K562 (cell line): ENCODE measurements around the gene EIF2AK2. TPM values are rescaled to one million over a fixed set of nuclear protein-coding genes. Genes with fewer than 3 reads are reported as not detected.

Experiments used
- ATAC-seq: fragments of 200-7000 bp; cut with Tn5 transposase; 3 replicates; pipeline ENCODE4 v1.9.1; 2020; ENCODE audit warnings: moderate library complexity
- BruUV-seq: library from RNA; stranded (reverse); fragments of 400-500 nt; replicated peaks from 2 replicates; lab custom pipeline; 2021; lab: Mats Ljungman, UMichigan
- CTCF ChIA-PET: fragments of 300-600 bp; formaldehyde crosslinking; extraction: SDS; loops from one replicate; lab custom pipeline; 2021; ENCODE audit warnings: low intra/inter-chr PET ratio; lab: Yijun Ruan, JAX
- POLR2A ChIA-PET: fragments of 300-600, 350-650 bp; sonication (Branson Sonifier 250); formaldehyde crosslinking; extraction: SDS; loops from one replicate; lab custom pipeline; 2021; ENCODE audit warnings: antibody characterized with exemption, inconsistent platforms; lab: Yijun Ruan, JAX
- DNase-seq, 4 experiments: peaks; one replicate each; pipeline versions ENCODE4 v3.0.0 to v3.0.0-alpha.2; 2011 to 2018; ENCODE audit warnings: low spot score in 3 of 4, mixed read lengths in 3 of 4; ENCODE audit errors: extremely low read depth in 1 of 4
- FAIRE-seq: peaks from 2 replicates; lab custom pipeline; 2011; peaks lifted over from hg19 to GRCh38; lab: Jason Lieb, UNC
- H2AFZ ChIP-seq: 2 replicates; pipeline ENCODE4 v1.6.0; 2011; ENCODE audit warnings: low read depth, low read length, control low read depth, inconsistent platforms
- H3K27ac ChIP-seq: fragments of 200-600 bp; 3 replicates; pipeline ENCODE4 v1.8.0; 2011; ENCODE audit warnings: low read depth, mild to moderate bottlenecking, control low read depth, inconsistent platforms, low read length, moderate library complexity, mixed read lengths; ENCODE audit errors: extremely low read depth
- H3K27me3 ChIP-seq, 2 experiments: fragments of 300-600 bp in 1 of 2; 2 replicates in 1 of 2; 3 replicates in 1 of 2; pipeline versions ENCODE4 v1.6.0 to v1.8.0; 2011; ENCODE audit warnings: inconsistent platforms in 2 of 2, low read length in 2 of 2, mild to moderate bottlenecking in 1 of 2, mixed read lengths in 1 of 2, moderate library complexity in 1 of 2; ENCODE audit not compliant: control insufficient read depth in 2 of 2, insufficient read depth in 2 of 2
- H3K36me3 ChIP-seq: fragments of 300-600 bp; 3 replicates; pipeline ENCODE4 v1.8.0; 2011; ENCODE audit warnings: mild to moderate bottlenecking, low read length, inconsistent platforms; ENCODE audit not compliant: control insufficient read depth, insufficient read depth
- H3K4me1 ChIP-seq, 2 experiments: fragments of 200-600 bp in 1 of 2; replicated peaks in 1 of 2; 2 replicates in 1 of 2; 3 replicates in 1 of 2; pipeline versions ENCODE4 v1.5.1 to v1.8.0; 2011; ENCODE audit warnings: inconsistent platforms in 2 of 2, low read length in 2 of 2, mild to moderate bottlenecking in 1 of 2, mixed read lengths in 1 of 2, moderate library complexity in 1 of 2; ENCODE audit not compliant: control insufficient read depth in 2 of 2, insufficient read depth in 2 of 2
- H3K4me2 ChIP-seq: 2 replicates; pipeline ENCODE4 v1.6.1; 2011; ENCODE audit warnings: low read length, control low read depth, inconsistent platforms, mixed read lengths; ENCODE audit not compliant: insufficient read depth
- H3K4me3 ChIP-seq: fragments of 200-600 bp; sonication (generic), shearing (Covaris generic); 2 replicates; pipeline ENCODE4 v1.5.1; 2016; ENCODE audit warnings: control low read depth, inconsistent platforms
- H3K79me2 ChIP-seq: fragments of 200-600 bp; 3 replicates; pipeline ENCODE4 v1.8.0; 2011; ENCODE audit warnings: low read length, inconsistent platforms; ENCODE audit not compliant: control insufficient read depth, insufficient read depth
- H3K9ac ChIP-seq, 2 experiments: 2 replicates each; pipeline versions ENCODE4 v1.6.0 to v1.6.1; 2011; ENCODE audit warnings: low read depth in 2 of 2, low read length in 2 of 2, control low read depth in 1 of 2, inconsistent platforms in 1 of 2, mild to moderate bottlenecking in 1 of 2, mixed read lengths in 1 of 2; ENCODE audit not compliant: insufficient read depth in 1 of 2
- H3K9me1 ChIP-seq: one replicate; pipeline ENCODE4 v1.6.0; 2011; ENCODE audit warnings: inconsistent platforms, mild to moderate bottlenecking, low read length, moderate library complexity; ENCODE audit not compliant: control insufficient read depth, insufficient read depth
- H3K9me3 ChIP-seq: replicated peaks from 2 replicates; pipeline ENCODE4 v1.5.1; 2011; ENCODE audit warnings: low read depth, low read length, inconsistent platforms; ENCODE audit not compliant: control insufficient read depth, insufficient read depth
- H4K20me1 ChIP-seq: replicated peaks from 2 replicates; pipeline ENCODE4 v1.6.1; 2011; ENCODE audit warnings: low read length, inconsistent platforms, mixed read lengths; ENCODE audit not compliant: control insufficient read depth, insufficient read depth
- ASH1L ChIP-seq: fragments of 450-650 bp; IDR thresholded peaks from 2 replicates; pipeline ENCODE4 v1.6.1; 2018; ENCODE audit warnings: borderline replicate concordance, mild to moderate bottlenecking, low read depth; ENCODE audit not compliant: partially characterized antibody
- ATF6 ChIP-seq: sonication (generic); formaldehyde crosslinking; IDR thresholded peaks from 2 replicates; pipeline ENCODE4 v1.4.0; 2020; ENCODE audit warnings: mild to moderate bottlenecking, missing genetic modification reagents
- BCLAF1 ChIP-seq, 2 experiments: fragments of 450-650 bp in 1 of 2; IDR thresholded peaks; 2 replicates each; pipeline ENCODE4 v1.6.1; 2011 to 2017; ENCODE audit warnings: low read depth in 2 of 2, antibody characterized with exemption in 1 of 2, borderline replicate concordance in 1 of 2, low read length in 1 of 2, mild to moderate bottlenecking in 1 of 2, mixed read lengths in 1 of 2; ENCODE audit not compliant: control insufficient read depth in 1 of 2
- CUX1 ChIP-seq: fragments of 200-800 bp; sonication (Bioruptor generic); IDR thresholded peaks from 2 replicates; pipeline ENCODE4 v1.6.1; 2016; ENCODE audit warnings: missing genetic modification characterization, missing compliant biosample characterization
- HSF4 ChIP-seq: fragments of 250-450 bp; sonication (Bioruptor Pico); IDR thresholded peaks from 2 replicates; pipeline ENCODE4 v2.1.2; 2022; ENCODE audit warnings: mild to moderate bottlenecking, moderate library complexity, borderline replicate concordance
- IRF9 ChIP-seq: fragments of 450-650 bp; IDR thresholded peaks from 2 replicates; pipeline ENCODE4 v1.6.1; 2016; ENCODE audit warnings: missing biosample characterization, missing genetic modification characterization
- MBD2 ChIP-seq: sonication (generic); IDR thresholded peaks from 2 replicates; pipeline ENCODE4 v1.6.1; 2016; ENCODE audit warnings: low read depth, borderline replicate concordance
- TEAD1 ChIP-seq, 2 experiments: fragments of 450-650 bp in 1 of 2; sonication (generic) in 1 of 2; formaldehyde crosslinking; IDR thresholded peaks; 2 replicates each; pipeline versions ENCODE4 v1.4.0 to v1.8.0; 2020 to 2022; ENCODE audit warnings: mild to moderate bottlenecking in 2 of 2, missing genetic modification reagents in 1 of 2
- TSC22D4 ChIP-seq: fragments of 450-650 bp; IDR thresholded peaks from 2 replicates; pipeline ENCODE4 v1.6.1; 2016; ENCODE audit warnings: missing genetic modification characterization, missing biosample characterization, control low read depth
- ZNF764 ChIP-seq: fragments of 250-450 bp; sonication (Bioruptor Pico); IDR thresholded peaks from 2 replicates; pipeline ENCODE4 v1.4.0; 2020; ENCODE audit warnings: low read depth, mild to moderate bottlenecking, moderate library complexity
- WGBS: fragments of 100-300 bp; shearing (Covaris generic); methylation state at CpG from one replicate; pipeline ENCODE4 v1.1.6; 2016; ENCODE audit warnings: low coverage, mixed read lengths; ENCODE audit not compliant: insufficient coverage; ENCODE audit errors: missing lambda C conversion rate; 5-methylcytosine and 5-hydroxymethylcytosine counted together
- in situ Hi-C: fragments of 300-500 bp; cut with MboI; formaldehyde crosslinking; loops from 4 replicates; pipeline ENCODE4 v1.15.0; 2018; ENCODE audit warnings: inconsistent platforms, mixed read lengths
- intact Hi-C: fragments of 100-400 bp; cut with micrococcal nuclease; formaldehyde crosslinking; loops from 2 replicates; pipeline ENCODE4 v1.14.2; 2022
- polyA plus RNA-seq, 8 experiments: library from polyadenylated mRNA; depleted of rRNA in 4 of 8; stranded (reverse) in 5 of 8; unstranded in 3 of 8; fragments of >200 nt; fragmentation: Nextera tagmentation in 2 of 8; fragmentation: Illumina TruSeq in 1 of 8; extraction: Ambion mirVana in 2 of 8; extraction: Trizol in 1 of 8; gene quantifications; 2 replicates each; pipeline versions ENCODE4 v1.2.1 to v1.2.3, GENCODE V29; 2011 to 2014; ENCODE audit warnings: inconsistent platforms in 1 of 8, missing spikeins in 1 of 8
- total RNA-seq, 7 experiments: library from RNA; depleted of rRNA in 6 of 7; stranded (reverse); fragments of >200 nt in 6 of 7; fragmentation: Illumina TruSeq in 2 of 7; extraction: Trizol in 2 of 7; gene quantifications; 2 replicates each; pipeline versions ENCODE4 v1.2.1 to v1.2.3, GENCODE V29; 2011 to 2021; ENCODE audit warnings: low replicate concordance in 1 of 7

EIF2AK2 gene
- total and polyA plus RNA-seq, 9 of the 15 experiments (the other 6 are each of a cell fraction or from before 2014, with no cell fraction given) = 3.8 to 19.5 (median 13.3) TPM

GRCh38 chr2:37125416-37125815, 31.4 kb downstream of the EIF2AK2 start:
- H3K9ac ChIP-seq = no peak overlapping the region
- FAIRE-seq = no peak
- TF ChIP-seq TEAD1 (CRISPR knock-in tag; IDR thresholded peaks at IDR 0.05) = no peak
- no peak for TF ChIP-seq ASH1L
- no peak for TF ChIP-seq IRF9 (tag)
- TF ChIP-seq MBD2 = no peak
- no peak for TF ChIP-seq BCLAF1 (IDR thresholded peaks at IDR 0.05; ENCODE audit: borderline replicate concordance in 1 of 2, control insufficient read depth in 1 of 2, low read depth in 2 of 2, low read length in 1 of 2)
- TF ChIP-seq HSF4 (CRISPR knock-in tag) = no peak
- no peak for TF ChIP-seq CUX1
- TF ChIP-seq ZNF764 (CRISPR knock-in tag) = no peak
- no peak for TF ChIP-seq TSC22D4 (tag)
- no peak for TF ChIP-seq ATF6 (CRISPR knock-in tag)
- TF ChIP-seq, all 486 proteins: peak for 0
- Histone ChIP-seq H3K4me2 (no peak overlapping the region), H3K27me3 (no peaks in the 10 kb centered on the region), H3K4me1 (no peaks in the 10 kb centered on the region), H4K20me1 (no peaks in the 10 kb centered on the region), H3K9me3 (no peaks in the 10 kb centered on the region), H3K4me3 (no peak overlapping the region), H3K79me2 (no peaks in the 10 kb centered on the region), H3K27ac (no peak overlapping the region), H3K36me3 (peaks cover 24% of the 10 kb centered on the region; the same call in 2 of the 3 replicates), H3K9me1 (no peaks in the 10 kb centered on the region), H2AFZ (no peak overlapping the region)
- ATAC-seq (no peak), DNase-seq (no peak)
- in situ Hi-C loops (no loop called here), intact Hi-C loops (no loop called here)
- no TSS peak for BruUV-seq
- CTCF ChIA-PET = no interaction called here
- WGBS = 70% methylated on average over 2 of the region's 2 CpGs
- POLR2A ChIA-PET = interaction anchor here (0.9 kb wide), 1 partner anchor 16 kb away, joined by 4 read pairs; no protein-coding TSS in a partner anchor
